Endothelial cell of umbilical vein (primary cell): Measurements from ENCODE around the gene TNIK. TPM values are rescaled to one million over a fixed set of nuclear protein-coding genes. Genes with fewer than 3 reads are reported as not detected.

ENCODE experiments used
- BruUV-seq: library from RNA; stranded (reverse); fragments of 400-500 nt; replicated peaks from 2 replicates; lab custom pipeline; 2021; lab: Mats Ljungman, UMichigan
- CTCF ChIA-PET: fragments of 300-600, 350-600 bp; sonication (Branson Sonifier 250); formaldehyde crosslinking; loops from one replicate; lab custom pipeline; 2021; ENCODE audit warnings: antibody characterized with exemption, inconsistent platforms; lab: Charles Lee
- POLR2A ChIA-PET: fragments of 300-600, 350-600 bp; sonication (Branson Sonifier 250); formaldehyde crosslinking; loops from one replicate; lab custom pipeline; 2021; ENCODE audit warnings: antibody characterized with exemption, inconsistent platforms; lab: Charles Lee
- DNase-seq: peaks from one replicate; pipeline ENCODE4 v3.0.0-alpha.2; 2011; ENCODE audit warnings: low read depth, low spot score
- FAIRE-seq: peaks from 2 replicates; lab custom pipeline; 2011; peaks lifted over from hg19 to GRCh38; lab: Jason Lieb, UNC
- H2AFZ ChIP-seq: 2 replicates; pipeline ENCODE4 v1.6.0; 2012; ENCODE audit warnings: low read depth, low read length, control low read depth, inconsistent platforms
- H3K27ac ChIP-seq: 2 replicates; pipeline ENCODE4 v1.5.1; 2011; ENCODE audit warnings: low read depth, mild to moderate bottlenecking, control low read depth, low read length, moderate library complexity; ENCODE audit not compliant: insufficient read depth
- H3K27me3 ChIP-seq, 2 experiments: 2 replicates each; pipeline versions ENCODE4 v1.6.0 to v1.6.1; 2011; ENCODE audit warnings: low read length in 2 of 2, mixed read lengths in 1 of 2; ENCODE audit not compliant: control insufficient read depth in 2 of 2, insufficient read depth in 2 of 2
- H3K36me3 ChIP-seq, 2 experiments: 2 replicates in 1 of 2; 3 replicates in 1 of 2; pipeline ENCODE4 v1.5.1; 2011; ENCODE audit warnings: low read length in 2 of 2, mild to moderate bottlenecking in 1 of 2, moderate library complexity in 1 of 2; ENCODE audit not compliant: control insufficient read depth in 2 of 2, insufficient read depth in 2 of 2; ENCODE audit errors: extremely low read depth in 1 of 2
- H3K4me1 ChIP-seq: 3 replicates; pipeline ENCODE4 v1.5.1; 2011; ENCODE audit warnings: mild to moderate bottlenecking, low read length; ENCODE audit not compliant: control insufficient read depth, insufficient read depth; ENCODE audit errors: extremely low read depth
- H3K4me2 ChIP-seq: 2 replicates; pipeline ENCODE4 v1.6.1; 2011; ENCODE audit warnings: low read length, control low read depth, mixed read lengths; ENCODE audit not compliant: insufficient read depth
- H3K4me3 ChIP-seq, 3 experiments: fragments of 200-600 bp in 1 of 3; sonication (generic), shearing (Covaris generic) in 1 of 3; replicated peaks in 1 of 3; 2 replicates each; pipeline ENCODE4 v1.5.1; 2011 to 2016; ENCODE audit warnings: control low read depth in 3 of 3, low read length in 3 of 3, mild to moderate bottlenecking in 2 of 3, inconsistent platforms in 1 of 3, low read depth in 1 of 3, moderate library complexity in 1 of 3; ENCODE audit not compliant: insufficient read depth in 1 of 3
- H3K79me2 ChIP-seq: 2 replicates; pipeline ENCODE4 v1.6.0; 2012; ENCODE audit warnings: low read length, inconsistent platforms; ENCODE audit not compliant: control insufficient read depth, insufficient read depth
- H3K9ac ChIP-seq: replicated peaks from 2 replicates; pipeline ENCODE3; 2011; ENCODE audit warnings: low read length, control low read depth; ENCODE audit not compliant: insufficient read depth; ENCODE audit errors: extremely low read depth
- H3K9me1 ChIP-seq: replicated peaks from 3 replicates; pipeline ENCODE4 v1.6.0; 2011; ENCODE audit warnings: mild to moderate bottlenecking, low read length; ENCODE audit not compliant: control insufficient read depth, insufficient read depth; ENCODE audit errors: extremely low read depth
- H3K9me3 ChIP-seq: replicated peaks from 2 replicates; pipeline ENCODE4 v1.5.1; 2012; ENCODE audit warnings: low read length, inconsistent platforms; ENCODE audit not compliant: control insufficient read depth, insufficient read depth
- H4K20me1 ChIP-seq: replicated peaks from 2 replicates; pipeline ENCODE3; 2011; ENCODE audit warnings: mild to moderate bottlenecking, low read length; ENCODE audit not compliant: control insufficient read depth, insufficient read depth; ENCODE audit errors: extremely low read depth
- EZH2 ChIP-seq: IDR thresholded peaks from 2 replicates; pipeline ENCODE4 v1.6.1; 2012; ENCODE audit warnings: borderline replicate concordance, low read depth, mild to moderate bottlenecking, moderate library complexity, low read length, inconsistent platforms; ENCODE audit not compliant: severe bottlenecking
- FOS ChIP-seq: IDR thresholded peaks from 2 replicates; pipeline ENCODE4 v1.6.1; 2011; ENCODE audit warnings: mild to moderate bottlenecking, low read length, moderate library complexity, borderline replicate concordance; ENCODE audit not compliant: insufficient read depth
- GATA2 ChIP-seq: IDR thresholded peaks from 2 replicates; pipeline ENCODE4 v1.7.0; 2011; ENCODE audit warnings: low read depth, mild to moderate bottlenecking, moderate library complexity, mixed read lengths, low read length; ENCODE audit not compliant: insufficient read length, insufficient read depth
- JUN ChIP-seq: IDR thresholded peaks from 2 replicates; pipeline ENCODE4 v1.6.1; 2011; ENCODE audit warnings: borderline replicate concordance, low read depth; ENCODE audit not compliant: insufficient read length, insufficient read depth
- MYC ChIP-seq: IDR thresholded peaks from one replicate; pipeline ENCODE4 v1.6.1; 2011; ENCODE audit warnings: mild to moderate bottlenecking, low read depth, low read length
- POLR2A ChIP-seq: IDR thresholded peaks from 2 replicates; pipeline ENCODE4 v1.6.1; 2012; ENCODE audit warnings: low read depth, mild to moderate bottlenecking, control low read depth, low read length
- POLR2AphosphoS5 ChIP-seq: IDR thresholded peaks from 2 replicates; pipeline ENCODE4 v1.6.1; 2012; ENCODE audit warnings: low read depth, mild to moderate bottlenecking, control low read depth, low read length, moderate library complexity; ENCODE audit not compliant: insufficient read depth
- dilution Hi-C: fragments of 300-500 bp; cut with MboI; formaldehyde crosslinking; loops from one replicate; pipeline ENCODE4 v1.15.0; 2019; ENCODE audit warnings: low sequenced_read_pairs; ENCODE audit not compliant: extremely low pct_ligation_motif_present
- intact Hi-C: fragments of 100-400 bp; cut with micrococcal nuclease; formaldehyde crosslinking; loops from one replicate; pipeline ENCODE4 v1.10.0; 2022
- polyA plus RNA-seq, 4 experiments: library from polyadenylated mRNA; depleted of rRNA in 3 of 4; stranded (reverse) in 3 of 4; unstranded in 1 of 4; fragments of >200 nt; gene quantifications; 2 replicates each; pipeline versions ENCODE4 v1.2.1 to v1.2.3, GENCODE V29; 2011 to 2012; ENCODE audit warnings: missing spikeins in 1 of 4
- total RNA-seq: library from RNA; stranded (reverse); gene quantifications from 2 replicates; pipeline ENCODE4 v1.2.3, GENCODE V29; 2021
- TF ChIP-seq, protein P1 (sequence below), 2 donors: IDR thresholded peaks; 1 replicate in 1 of 2; 2 replicates in 1 of 2; pipeline ENCODE4 v1.5.1; 2011; ENCODE audit warnings: low read length in 2 of 2, mild to moderate bottlenecking in 2 of 2, moderate library complexity in 2 of 2, control low read depth in 1 of 2, inconsistent platforms in 1 of 2, low read depth in 1 of 2; ENCODE audit not compliant: insufficient read depth in 1 of 2; ENCODE audit errors: extremely low read depth in 1 of 2
- TF ChIP-seq, protein P2 (sequence below): IDR thresholded peaks from 2 replicates; pipeline ENCODE4 v1.6.1; 2011; ENCODE audit not compliant: insufficient read depth, insufficient read length

Gene TNIK
- total and polyA plus RNA-seq, 2 donors (not counting 3 experiments of a cell fraction or from before 2014, with no cell fraction given) = 10.9 to 39.7 TPM

- intact Hi-C loops = no loop called here
- TF ChIP-seq POLR2A = no peak
- no peak for TF ChIP-seq EZH2
- TF ChIP-seq POLR2AphosphoS5 = no peak
- TF ChIP-seq GATA2 = no peak
- TF ChIP-seq, protein P1, sequence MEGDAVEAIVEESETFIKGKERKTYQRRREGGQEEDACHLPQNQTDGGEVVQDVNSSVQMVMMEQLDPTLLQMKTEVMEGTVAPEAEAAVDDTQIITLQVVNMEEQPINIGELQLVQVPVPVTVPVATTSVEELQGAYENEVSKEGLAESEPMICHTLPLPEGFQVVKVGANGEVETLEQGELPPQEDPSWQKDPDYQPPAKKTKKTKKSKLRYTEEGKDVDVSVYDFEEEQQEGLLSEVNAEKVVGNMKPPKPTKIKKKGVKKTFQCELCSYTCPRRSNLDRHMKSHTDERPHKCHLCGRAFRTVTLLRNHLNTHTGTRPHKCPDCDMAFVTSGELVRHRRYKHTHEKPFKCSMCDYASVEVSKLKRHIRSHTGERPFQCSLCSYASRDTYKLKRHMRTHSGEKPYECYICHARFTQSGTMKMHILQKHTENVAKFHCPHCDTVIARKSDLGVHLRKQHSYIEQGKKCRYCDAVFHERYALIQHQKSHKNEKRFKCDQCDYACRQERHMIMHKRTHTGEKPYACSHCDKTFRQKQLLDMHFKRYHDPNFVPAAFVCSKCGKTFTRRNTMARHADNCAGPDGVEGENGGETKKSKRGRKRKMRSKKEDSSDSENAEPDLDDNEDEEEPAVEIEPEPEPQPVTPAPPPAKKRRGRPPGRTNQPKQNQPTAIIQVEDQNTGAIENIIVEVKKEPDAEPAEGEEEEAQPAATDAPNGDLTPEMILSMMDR (IDR thresholded peaks at IDR 0.05; ENCODE audit: extremely low read depth in 1 of 2, insufficient read depth in 1 of 2, low read depth in 1 of 2, low read length in 2 of 2) = no peak
- H3K9me3 ChIP-seq = no peaks in the 10 kb centered on the region
- FAIRE-seq (no peak), DNase-seq (no peak)
- ChIA-PET CTCF (interaction anchor here (2.2 kb wide), 1 partner anchor 25 kb away, joined by 7 read pairs; no protein-coding TSS in a partner anchor), POLR2A (no interaction called here)
- no peak overlapping the region for H3K4me2 ChIP-seq
- H3K36me3 ChIP-seq = no peaks in the 10 kb centered on the region
- no peaks in the 10 kb centered on the region for H4K20me1 ChIP-seq
- dilution Hi-C loops = no loop called here
- H3K9ac ChIP-seq = no peak overlapping the region
- no TSS peak for BruUV-seq
- no peaks in the 10 kb centered on the region for H3K79me2 ChIP-seq
- H3K9me1 ChIP-seq = no peaks in the 10 kb centered on the region
- H3K27ac ChIP-seq = no peak overlapping the region
- no peaks in the 10 kb centered on the region for H3K27me3 ChIP-seq
- H3K4me3 ChIP-seq = no peak overlapping the region
- peaks cover 4% of the 10 kb centered on the region for H3K4me1 ChIP-seq
- no peak overlapping the region for H2AFZ ChIP-seq
Observed at GRCh38 chr3:171485338-171485737, 25.1 kb upstream of the TNIK start.

GRCh38 chr3:171481011-171481410 lies 20.8 kb upstream of the TNIK start:
- no peak for TF ChIP-seq FOS
- no peak for TF ChIP-seq EZH2
- TF ChIP-seq POLR2A = no peak
- no peak for TF ChIP-seq GATA2
- TF ChIP-seq, protein P2, sequence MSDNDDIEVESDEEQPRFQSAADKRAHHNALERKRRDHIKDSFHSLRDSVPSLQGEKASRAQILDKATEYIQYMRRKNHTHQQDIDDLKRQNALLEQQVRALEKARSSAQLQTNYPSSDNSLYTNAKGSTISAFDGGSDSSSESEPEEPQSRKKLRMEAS = no peak
- TF ChIP-seq POLR2AphosphoS5 = no peak
- TF ChIP-seq, protein P1 (IDR thresholded peaks at IDR 0.05; ENCODE audit: extremely low read depth in 1 of 2, insufficient read depth in 1 of 2, low read depth in 1 of 2, low read length in 2 of 2) = no peak
- no peak for TF ChIP-seq JUN
- TF ChIP-seq MYC = no peak
- no peak overlapping the region for H3K9ac ChIP-seq
- H4K20me1 ChIP-seq = no peaks in the 10 kb centered on the region
- H2AFZ ChIP-seq = peak overlapping the region; percentile 89
- H3K27me3 ChIP-seq = no peaks in the 10 kb centered on the region
- peaks cover 4% of the 10 kb centered on the region for H3K4me1 ChIP-seq
- H3K79me2 ChIP-seq = no peaks in the 10 kb centered on the region
- H3K4me3 ChIP-seq = no peak overlapping the region
- H3K4me2 ChIP-seq = peak overlapping the region; percentile 63
- FAIRE-seq (no peak), DNase-seq (no peak)
- dilution Hi-C loops = no loop called here
- ChIA-PET POLR2A (interaction anchor here (0.6 kb wide), 1 partner anchor 312 kb away, joined by 3 read pairs; no protein-coding TSS in a partner anchor), CTCF (interaction anchor here (1.0 kb wide), 2 partner anchors 16 to 20 kb away, joined by 3 read pairs; no protein-coding TSS in a partner anchor)
- H3K36me3 ChIP-seq = no peaks in the 10 kb centered on the region
- intact Hi-C loops = no loop called here
- H3K27ac ChIP-seq = no peak overlapping the region
- BruUV-seq = no TSS peak
- H3K9me1 ChIP-seq = no peaks in the 10 kb centered on the region
- H3K9me3 ChIP-seq = no peaks in the 10 kb centered on the region
